GM21423 (cell line): ENCODE measurements around the gene PKIB.
"Not testable (repeated sequence)": the region's sequence is repeated elsewhere in the genome, so short reads cannot be mapped to it uniquely, and the experiment has no call there.

ENCODE experiments used
- ATAC-seq: cut with Tn5 transposase; IDR thresholded peaks from one replicate; pipeline ENCODE4 v1.9.1; 2021; ENCODE audit warnings: mild to moderate bottlenecking, moderate library complexity; ENCODE audit not compliant: unreplicated experiment

PKIB gene

DNA sequence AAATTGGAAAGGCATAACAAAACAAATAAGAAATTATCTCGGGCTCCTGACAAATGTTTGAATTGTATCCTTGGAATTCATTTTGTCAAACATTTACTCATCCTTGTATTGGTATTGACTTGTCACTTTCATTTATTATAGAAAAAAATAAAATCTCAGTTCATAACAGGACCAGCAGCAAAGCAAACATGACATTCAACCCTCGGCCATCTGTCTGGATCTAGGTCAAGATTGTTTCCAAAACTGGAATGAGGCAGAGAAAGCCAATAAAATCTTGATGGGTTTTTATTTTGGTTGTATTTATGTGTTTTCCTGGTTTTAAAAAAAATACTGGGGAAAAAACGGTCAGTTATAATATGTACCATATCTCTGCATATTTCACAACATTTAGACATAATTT lies 126.4 kb downstream of the PKIB start:
- no peak for ATAC-seq

DNA sequence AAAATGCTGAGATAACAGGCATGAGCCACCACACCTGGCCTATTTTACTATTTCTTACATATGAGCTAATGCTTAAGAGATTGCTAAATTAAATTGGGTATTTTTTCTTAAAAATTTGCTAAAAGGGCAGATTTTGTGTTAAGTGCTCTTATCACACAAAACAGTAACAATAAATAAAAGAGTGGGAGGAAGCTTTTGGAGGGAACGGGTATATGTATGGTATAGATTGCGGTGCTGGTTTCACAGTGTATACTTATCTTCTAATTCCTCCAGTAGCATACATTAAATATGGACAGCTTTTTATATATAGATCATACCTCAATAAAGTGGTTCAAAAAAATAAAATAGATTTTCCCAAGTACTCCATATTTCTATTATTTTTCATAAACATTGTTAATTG lies 129.9 kb downstream of the PKIB start:
- no peak for ATAC-seq

DNA sequence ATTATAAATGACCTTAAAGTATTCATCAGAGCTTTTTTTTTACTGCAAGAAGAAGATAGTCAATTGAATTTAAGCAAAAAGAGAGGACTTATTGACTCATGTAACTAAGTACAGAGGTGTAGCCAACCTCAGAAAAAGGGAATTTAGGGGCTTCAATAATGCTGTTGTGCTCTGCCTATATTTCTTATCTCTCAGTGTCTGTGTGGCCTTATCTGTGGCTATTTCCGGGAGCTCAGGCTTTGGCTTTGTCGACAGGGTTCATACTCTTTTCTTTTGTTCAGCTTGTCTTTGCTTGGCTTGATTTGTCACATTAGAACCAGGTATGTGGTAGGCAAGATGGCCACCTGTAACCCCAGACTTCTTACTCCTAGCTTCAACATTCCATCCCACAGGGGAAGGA lies 130.7 kb downstream of the PKIB start:
- no peak for ATAC-seq

- ATAC-seq: not testable (repeated sequence)
Measured at GRCh38 chr6:122744247-122744646, 134.0 kb downstream of the PKIB start.

- ATAC-seq: not testable (repeated sequence)
Measured at GRCh38 chr6:122744856-122745255, 134.7 kb downstream of the PKIB start.

- no peak for ATAC-seq
Measured at GRCh38 chr6:122746688-122747087, 136.5 kb downstream of the PKIB start.

- no peak for ATAC-seq
Measured at GRCh38 chr6:122747573-122747972, 137.4 kb downstream of the PKIB start.

DNA sequence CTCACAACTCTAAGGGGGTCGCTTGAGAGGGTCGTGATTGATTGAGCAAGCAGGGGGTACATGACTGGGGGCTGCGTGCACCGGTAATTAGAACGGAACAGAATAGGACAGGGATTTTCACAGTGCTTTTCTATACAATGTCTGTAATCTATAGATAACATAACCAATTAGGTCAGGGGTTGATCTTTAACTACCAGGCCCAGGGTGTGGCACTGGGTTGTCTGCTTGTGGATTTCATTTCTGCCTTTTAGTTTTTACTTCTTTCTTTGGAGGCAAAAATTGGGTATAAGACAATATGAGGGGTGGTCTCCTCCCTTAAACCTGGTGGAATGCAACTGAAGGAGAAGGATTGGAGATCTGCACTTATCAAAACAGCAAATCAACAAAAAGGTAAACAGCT lies 138.7 kb downstream of the PKIB start:
- not testable (repeated sequence) for ATAC-seq

DNA sequence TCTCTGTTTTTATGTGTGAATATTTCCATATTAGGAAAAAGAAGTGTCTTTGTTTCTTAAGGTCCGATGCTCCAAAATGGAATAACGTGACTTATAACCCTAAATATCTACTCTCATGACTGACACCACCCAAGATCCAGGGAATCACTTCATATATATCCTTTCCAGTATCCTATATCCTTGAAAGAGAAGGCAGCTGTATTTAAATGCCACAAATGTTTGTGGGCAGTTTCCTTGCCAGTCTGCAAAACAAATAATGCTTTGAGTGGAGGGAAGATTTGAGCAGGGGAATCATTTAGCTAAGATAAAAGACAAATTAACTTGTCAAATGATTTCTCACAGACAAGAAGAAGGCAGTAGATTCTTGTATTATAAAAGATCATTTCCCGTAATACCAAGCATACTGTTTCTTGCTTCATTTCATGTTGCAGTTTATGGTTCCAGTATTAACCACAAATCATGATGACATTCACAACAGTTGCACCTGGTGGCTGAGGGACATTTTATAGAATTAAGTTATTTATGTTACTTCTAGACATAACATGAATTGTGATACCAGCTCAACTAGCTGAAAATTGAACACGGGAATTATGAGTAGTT lies 139.3 kb downstream of the PKIB start:
- ATAC-seq: no peak

- peak; percentile 88 for ATAC-seq
Measured at GRCh38 chr6:122751326-122751725, 141.1 kb downstream of the PKIB start.

DNA sequence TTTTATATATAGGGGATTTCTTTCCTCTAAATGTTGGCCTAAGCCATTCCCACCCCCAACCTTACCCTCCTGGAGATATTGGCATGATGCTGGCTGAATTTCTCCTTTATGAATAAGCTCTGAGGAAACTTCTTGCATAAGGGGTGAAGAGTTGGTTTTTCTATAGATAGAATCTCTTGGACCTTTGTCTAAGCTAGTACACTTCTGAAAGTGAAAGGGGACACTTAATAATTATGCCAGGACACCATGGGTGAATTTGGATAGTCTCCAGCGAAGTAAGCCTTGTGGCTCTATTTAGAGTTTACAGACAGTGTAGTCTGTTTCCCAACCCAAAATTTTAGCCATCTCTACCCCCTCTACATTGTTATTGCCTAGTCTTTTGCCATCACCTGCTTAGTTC lies 142.3 kb downstream of the PKIB start:
- ATAC-seq: peak; percentile 26

DNA sequence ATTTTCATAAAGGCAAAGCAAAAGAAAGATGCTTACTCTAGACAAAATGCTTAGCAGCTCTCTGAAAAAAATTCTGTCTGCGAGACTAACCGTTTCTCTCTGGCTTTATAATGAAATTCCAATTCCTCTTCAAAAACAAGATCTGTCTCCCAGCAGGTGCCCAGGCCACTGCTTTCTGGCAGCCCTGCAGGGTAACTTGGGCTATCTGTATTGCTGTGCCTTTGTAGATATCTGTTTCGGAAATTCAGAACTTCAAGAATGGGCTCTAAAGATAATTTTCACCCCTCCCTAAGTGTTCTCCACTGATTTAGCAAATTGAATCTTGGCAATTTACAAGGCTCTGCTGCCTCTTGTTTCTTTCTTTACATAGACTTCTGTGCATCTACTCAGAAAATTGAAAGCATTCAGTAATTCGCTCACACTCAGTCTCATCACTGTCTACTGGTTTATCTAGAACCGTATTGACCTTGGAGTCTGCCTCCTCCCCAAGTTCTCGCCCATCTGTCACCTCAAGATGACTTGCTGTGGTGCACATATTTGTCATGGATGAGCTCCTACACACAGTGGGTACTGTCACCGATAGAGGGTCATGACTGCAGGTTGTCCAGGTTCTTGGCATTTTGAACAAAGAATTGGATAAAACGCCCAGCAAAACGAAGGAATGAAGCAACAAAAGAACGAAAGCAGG lies 142.9 kb downstream of the PKIB start:
- ATAC-seq: no peak

DNA sequence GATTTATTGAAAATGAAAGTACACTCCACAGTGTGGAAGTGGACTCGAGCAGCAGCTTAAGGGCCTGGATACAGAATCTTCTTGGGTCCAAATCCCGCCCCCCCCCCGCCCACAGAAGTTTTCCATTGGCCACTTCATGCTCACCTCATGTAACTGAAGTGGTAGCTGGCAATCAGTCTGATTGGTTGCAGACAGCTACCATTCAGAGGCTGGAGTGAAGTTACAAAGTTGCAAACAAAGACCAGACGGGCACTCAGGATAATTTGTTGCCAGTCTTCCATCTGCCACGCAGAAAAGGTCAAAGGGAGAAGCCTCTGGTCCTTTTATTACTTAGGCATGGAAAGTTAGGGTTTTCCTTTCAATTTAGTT lies 143.5 kb downstream of the PKIB start:
- no peak for ATAC-seq

DNA sequence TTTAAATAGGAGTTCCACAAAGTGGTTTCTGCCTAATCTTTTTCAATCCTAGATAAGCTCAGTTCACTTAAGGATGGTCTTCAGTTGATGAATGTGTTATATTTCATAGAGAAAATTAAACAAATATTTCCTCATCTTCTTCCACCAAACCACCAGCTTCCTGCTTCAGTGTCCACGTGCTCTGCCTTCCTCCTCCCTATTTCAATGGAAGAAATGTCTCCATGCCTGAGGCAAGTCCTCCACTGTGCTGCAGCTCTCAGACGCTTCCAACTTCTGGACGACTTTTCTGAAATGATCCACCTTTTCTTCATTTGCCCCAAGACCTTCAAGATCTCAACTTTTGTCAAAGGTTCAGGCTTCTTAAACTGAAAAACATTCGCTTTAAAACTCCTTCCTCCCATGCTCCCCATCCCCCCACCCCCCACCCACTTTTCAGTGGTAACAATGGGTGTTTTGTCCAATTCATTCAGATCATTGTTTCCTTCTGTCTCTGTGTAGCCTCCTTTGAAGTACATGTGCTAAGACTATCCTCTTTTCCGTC lies 144.1 kb downstream of the PKIB start:
- no peak for ATAC-seq

GRCh38 chr6:122755901-122756300 lies 145.7 kb downstream of the PKIB start:
- ATAC-seq: no peak

DNA sequence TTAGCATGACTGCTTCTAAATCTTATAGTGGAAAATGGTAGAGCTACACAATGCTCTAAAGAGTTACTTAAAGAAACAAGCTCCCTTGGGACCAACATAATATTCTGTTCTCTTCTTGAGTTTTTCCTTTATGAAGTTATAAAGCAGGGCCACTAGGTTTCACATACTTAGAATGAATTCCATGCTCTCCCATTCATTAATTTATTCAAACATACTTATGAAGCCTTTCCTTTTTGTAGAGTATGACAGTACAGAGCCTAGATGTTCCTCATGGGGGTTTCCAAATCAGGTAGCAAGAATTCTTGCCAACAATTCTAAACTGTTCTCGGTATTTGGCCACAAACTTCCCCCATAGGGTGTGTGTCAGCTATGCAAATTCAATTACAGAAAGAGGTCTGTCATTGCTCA lies 148.7 kb downstream of the PKIB start:
- peak; percentile 98 for ATAC-seq

GRCh38 chr6:122760330-122760729 lies 150.1 kb downstream of the PKIB start:
- ATAC-seq: no peak

DNA sequence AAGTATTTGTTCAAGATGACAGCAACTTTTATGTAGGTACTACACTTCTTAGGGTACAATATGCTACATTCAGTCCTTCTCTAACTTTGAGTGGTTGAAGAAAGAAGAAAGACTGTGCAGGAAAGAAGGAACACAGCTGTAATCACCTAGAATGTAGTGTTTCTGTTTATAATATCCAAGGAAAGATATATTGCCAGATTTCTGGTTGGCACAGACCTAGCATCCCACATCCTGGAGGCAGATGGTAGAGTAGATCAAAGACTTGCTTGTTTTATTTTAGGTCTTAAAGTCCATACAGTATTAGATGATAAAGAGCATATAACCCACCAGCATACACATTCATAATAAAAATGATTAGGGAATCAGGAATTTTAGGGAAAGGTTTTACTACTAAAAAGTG lies 156.1 kb downstream of the PKIB start:
- ATAC-seq: no peak

DNA sequence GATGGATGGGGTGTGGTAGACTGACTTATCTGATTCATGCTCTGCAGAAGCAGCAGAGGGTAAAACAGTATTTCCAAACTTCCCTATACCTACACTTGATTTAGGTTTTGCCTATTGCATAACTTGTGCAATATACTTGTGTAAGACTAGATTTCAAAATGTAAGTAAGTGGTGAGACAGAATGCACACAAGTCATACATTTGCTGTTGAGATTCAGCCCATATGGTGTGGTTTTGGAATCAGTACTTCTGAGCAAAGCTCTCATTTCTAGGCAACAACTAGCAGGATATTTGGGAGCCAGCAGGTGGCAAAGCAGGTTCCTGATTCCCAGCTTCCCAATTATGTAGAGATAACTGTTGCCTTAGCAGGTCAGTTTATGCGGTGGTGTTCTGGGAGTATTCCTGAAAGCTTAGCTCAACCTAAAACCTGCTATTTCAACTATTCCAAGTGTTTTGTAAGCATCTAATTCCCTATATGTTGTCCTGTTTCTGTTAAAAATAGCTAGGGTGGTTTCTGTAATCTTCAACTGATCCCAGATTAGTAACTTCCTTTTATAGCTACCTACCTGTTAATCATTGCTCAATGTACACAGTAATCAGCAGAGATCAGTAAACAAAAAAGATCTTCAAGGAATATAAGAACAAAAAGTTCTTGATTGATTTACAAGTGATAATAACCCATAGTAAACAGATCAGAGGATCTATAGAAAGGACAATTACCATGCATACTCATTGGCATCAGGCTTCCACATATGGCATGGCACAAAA lies 160.8 kb downstream of the PKIB start:
- ATAC-seq: no peak

DNA sequence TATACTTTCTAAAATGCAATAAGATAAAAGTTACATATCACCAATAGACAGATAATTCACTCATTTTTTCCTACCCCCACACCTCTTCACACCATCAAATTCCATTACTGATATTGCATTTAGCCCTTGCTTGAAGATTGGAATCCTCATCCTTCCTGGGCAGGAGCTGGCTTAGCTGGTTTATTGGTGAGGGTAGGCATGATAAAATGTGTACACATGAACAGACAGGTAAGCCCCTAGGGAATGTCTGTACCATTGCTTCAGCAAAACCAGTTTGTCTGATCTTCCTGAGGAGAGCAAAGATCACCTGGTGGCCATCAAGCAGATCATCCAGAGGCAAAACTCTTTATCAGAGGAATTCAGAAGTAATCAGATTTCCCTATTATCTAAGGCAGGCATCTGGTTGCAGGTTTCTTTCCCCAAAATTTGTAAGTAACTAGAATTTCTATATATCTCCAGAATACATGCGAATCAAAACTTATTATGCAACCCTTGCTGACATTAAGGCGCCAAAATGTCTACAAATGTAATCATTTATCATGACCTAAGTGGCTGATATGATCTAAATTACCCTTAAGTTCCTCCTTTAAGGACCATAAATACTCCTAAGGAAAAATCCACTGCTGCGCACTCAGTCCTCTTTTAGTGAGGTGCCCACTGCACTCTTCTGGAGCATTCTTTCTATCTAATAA lies 162.7 kb downstream of the PKIB start:
- no peak for ATAC-seq
